SK-N-SH treated with all-trans-retinoic acid at 6 μM for 48 hours (cell line): ENCODE data around the gene TP53AIP1.

Experiments used
- ATAC-seq: fragments of 200-7000 bp; cut with Tn5 transposase; 3 replicates; pipeline ENCODE4 v1.9.1; 2020; ENCODE audit warnings: mild to moderate bottlenecking, moderate library complexity
- ARNTL ChIP-seq: fragments of 450-650 bp; formaldehyde crosslinking; IDR thresholded peaks from 2 replicates; pipeline ENCODE4 v1.5.0; 2020; ENCODE audit warnings: low read depth, mild to moderate bottlenecking, moderate library complexity, borderline replicate concordance
- BACH2 ChIP-seq: fragments of 250-450 bp; sonication (Bioruptor Pico); IDR thresholded peaks from 2 replicates; pipeline ENCODE4 v1.9.0; 2021; ENCODE audit warnings: mild to moderate bottlenecking, borderline replicate concordance
- CSDC2 ChIP-seq: fragments of 250-450 bp; sonication (Bioruptor Pico); IDR thresholded peaks from 2 replicates; pipeline ENCODE4 v1.5.0; 2020; ENCODE audit warnings: mild to moderate bottlenecking, moderate library complexity
- GLIS3 ChIP-seq: fragments of 250-450 bp; sonication (Bioruptor Pico); IDR thresholded peaks from 2 replicates; pipeline ENCODE4 v1.5.0; 2020; ENCODE audit warnings: mild to moderate bottlenecking, moderate library complexity
- ISL1 ChIP-seq: fragments of 250-450 bp; sonication (Bioruptor Pico); IDR thresholded peaks from 2 replicates; pipeline ENCODE4 v2.1.2; 2022; ENCODE audit warnings: mild to moderate bottlenecking, moderate library complexity
- OSR1 ChIP-seq: fragments of 250-450 bp; sonication (Bioruptor Pico); IDR thresholded peaks from 2 replicates; pipeline ENCODE4 v1.8.0; 2022; ENCODE audit warnings: moderate library complexity, mild to moderate bottlenecking, inconsistent platforms
- PPARA ChIP-seq: fragments of 250-450 bp; sonication (Bioruptor Pico); IDR thresholded peaks from 2 replicates; pipeline ENCODE4 v1.5.0; 2020; ENCODE audit warnings: mild to moderate bottlenecking, borderline replicate concordance
- RARB ChIP-seq: fragments of 250-450 bp; sonication (Bioruptor Pico); IDR thresholded peaks from 2 replicates; pipeline ENCODE4 v1.8.0; 2021; ENCODE audit warnings: mild to moderate bottlenecking, moderate library complexity
- SNAI2 ChIP-seq: fragments of 250-450 bp; sonication (Bioruptor Pico); IDR thresholded peaks from 2 replicates; pipeline ENCODE4 v1.5.0; 2020; ENCODE audit warnings: mild to moderate bottlenecking, moderate library complexity
- TCF4 ChIP-seq: fragments of 250-450 bp; sonication (Bioruptor Pico); IDR thresholded peaks from 2 replicates; pipeline ENCODE4 v1.8.0; 2021; ENCODE audit warnings: mild to moderate bottlenecking, moderate library complexity, borderline replicate concordance
- TOX ChIP-seq: fragments of 250-450 bp; sonication (Bioruptor Pico); IDR thresholded peaks from 2 replicates; pipeline ENCODE4 v1.8.0; 2021; ENCODE audit warnings: mild to moderate bottlenecking, moderate library complexity, borderline replicate concordance
- ZFP30 ChIP-seq: fragments of 450-650 bp; formaldehyde crosslinking; IDR thresholded peaks from 2 replicates; pipeline ENCODE4 v1.5.0; 2022; ENCODE audit warnings: mild to moderate bottlenecking, moderate library complexity
- ZNF565 ChIP-seq: fragments of 450-650 bp; formaldehyde crosslinking; conservative IDR thresholded peaks from 2 replicates; pipeline ENCODE4 v1.5.0; 2020; ENCODE audit warnings: low read depth, mild to moderate bottlenecking, moderate library complexity
- ZNF70 ChIP-seq: fragments of 450-650 bp; formaldehyde crosslinking; IDR thresholded peaks from 2 replicates; pipeline ENCODE4 v1.5.0; 2020; ENCODE audit warnings: mild to moderate bottlenecking, moderate library complexity
- ZNF8 ChIP-seq: fragments of 450-650 bp; formaldehyde crosslinking; IDR thresholded peaks from 2 replicates; pipeline ENCODE4 v1.5.0; 2020; ENCODE audit warnings: mild to moderate bottlenecking, moderate library complexity
- TF ChIP-seq, protein P1 (sequence below): fragments of 250-450 bp; sonication (Bioruptor Pico); IDR thresholded peaks from 2 replicates; pipeline ENCODE4 v1.8.0; 2020; ENCODE audit warnings: mild to moderate bottlenecking, moderate library complexity, borderline replicate concordance
- TF ChIP-seq, protein P2 (sequence below): fragments of 250-450 bp; sonication (Bioruptor Pico); IDR thresholded peaks from 2 replicates; pipeline ENCODE4 v1.5.0; 2020; ENCODE audit warnings: mild to moderate bottlenecking, moderate library complexity
- TF ChIP-seq, protein P3 (sequence below): fragments of 250-450 bp; sonication (Bioruptor Pico); IDR thresholded peaks from 2 replicates; pipeline ENCODE4 v1.8.0; 2021; ENCODE audit warnings: low read depth, mild to moderate bottlenecking, moderate library complexity, borderline replicate concordance
- TF ChIP-seq, protein P4 (sequence below): fragments of 250-450 bp; sonication (Bioruptor Pico); IDR thresholded peaks from 2 replicates; pipeline ENCODE4 v1.5.1; 2020; ENCODE audit warnings: low read depth, mild to moderate bottlenecking, moderate library complexity
- TF ChIP-seq, protein P5 (sequence below): fragments of 250-450 bp; sonication (Bioruptor Pico); IDR thresholded peaks from 2 replicates; pipeline ENCODE4 v1.5.1; 2021; ENCODE audit warnings: mild to moderate bottlenecking, moderate library complexity

Gene TP53AIP1

DNA sequence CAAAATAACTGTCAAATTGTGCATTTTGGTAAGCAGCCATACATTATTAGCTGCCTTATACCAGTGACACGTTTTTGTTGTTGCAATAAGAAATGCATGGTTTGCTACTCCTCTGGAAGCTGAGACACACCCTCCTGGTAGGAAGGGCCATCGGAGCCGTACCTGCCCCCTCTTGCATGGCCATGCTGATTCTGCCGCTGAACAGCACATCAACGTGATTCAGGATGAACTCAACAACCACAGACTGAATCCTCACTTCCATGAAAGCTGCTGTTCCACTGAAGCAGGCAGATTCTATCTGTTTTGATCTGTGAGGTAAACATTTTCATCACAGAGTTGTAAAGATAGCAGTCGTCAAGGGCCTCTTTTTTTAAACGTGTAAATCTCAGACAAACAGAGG lies 38.6 kb upstream of the TP53AIP1 start (continued):
- no peak for TF ChIP-seq ISL1 (CRISPR knock-in tag)
- no peak for TF ChIP-seq ARNTL
- no peak for TF ChIP-seq ZFP30 (CRISPR knock-in tag)
- TF ChIP-seq ZNF565: no peak

DNA sequence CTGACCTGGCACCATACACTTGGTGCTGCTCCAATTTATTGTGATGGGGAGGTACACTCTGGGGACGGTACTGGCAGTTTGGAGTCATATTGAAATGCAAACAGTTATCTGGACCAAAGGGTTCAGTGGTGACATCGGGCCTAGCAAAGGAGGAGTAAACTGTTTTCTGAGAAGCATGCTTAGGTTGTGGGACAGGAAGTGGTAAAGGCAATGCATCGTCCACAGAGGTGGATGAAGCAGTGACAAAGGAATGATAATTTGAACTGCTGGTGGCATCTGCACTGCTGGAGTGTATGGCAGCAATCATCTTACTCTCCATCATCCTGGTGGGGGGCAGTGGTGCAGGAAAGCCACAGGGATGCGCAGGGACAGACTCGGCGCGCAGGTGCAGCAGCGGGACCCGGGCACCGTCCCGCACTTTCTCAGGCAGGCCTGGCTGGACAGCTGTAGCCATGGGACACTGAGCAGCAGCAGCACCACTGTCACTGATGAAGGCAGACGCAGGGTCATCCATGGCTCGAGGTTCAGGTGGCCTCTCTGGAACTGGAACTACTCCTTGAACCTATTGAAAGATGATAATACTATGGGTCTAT lies 28.0 kb upstream of the TP53AIP1 start:
- ATAC-seq: no peak
- no peak for TF ChIP-seq PPARA
- TF ChIP-seq, protein P1, sequence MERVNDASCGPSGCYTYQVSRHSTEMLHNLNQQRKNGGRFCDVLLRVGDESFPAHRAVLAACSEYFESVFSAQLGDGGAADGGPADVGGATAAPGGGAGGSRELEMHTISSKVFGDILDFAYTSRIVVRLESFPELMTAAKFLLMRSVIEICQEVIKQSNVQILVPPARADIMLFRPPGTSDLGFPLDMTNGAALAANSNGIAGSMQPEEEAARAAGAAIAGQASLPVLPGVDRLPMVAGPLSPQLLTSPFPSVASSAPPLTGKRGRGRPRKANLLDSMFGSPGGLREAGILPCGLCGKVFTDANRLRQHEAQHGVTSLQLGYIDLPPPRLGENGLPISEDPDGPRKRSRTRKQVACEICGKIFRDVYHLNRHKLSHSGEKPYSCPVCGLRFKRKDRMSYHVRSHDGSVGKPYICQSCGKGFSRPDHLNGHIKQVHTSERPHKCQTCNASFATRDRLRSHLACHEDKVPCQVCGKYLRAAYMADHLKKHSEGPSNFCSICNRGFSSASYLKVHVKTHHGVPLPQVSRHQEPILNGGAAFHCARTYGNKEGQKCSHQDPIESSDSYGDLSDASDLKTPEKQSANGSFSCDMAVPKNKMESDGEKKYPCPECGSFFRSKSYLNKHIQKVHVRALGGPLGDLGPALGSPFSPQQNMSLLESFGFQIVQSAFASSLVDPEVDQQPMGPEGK (CRISPR knock-in tag): no peak
- TF ChIP-seq ZFP30 (CRISPR knock-in tag): no peak
- TF ChIP-seq TCF4: no peak
- TF ChIP-seq, protein P2, sequence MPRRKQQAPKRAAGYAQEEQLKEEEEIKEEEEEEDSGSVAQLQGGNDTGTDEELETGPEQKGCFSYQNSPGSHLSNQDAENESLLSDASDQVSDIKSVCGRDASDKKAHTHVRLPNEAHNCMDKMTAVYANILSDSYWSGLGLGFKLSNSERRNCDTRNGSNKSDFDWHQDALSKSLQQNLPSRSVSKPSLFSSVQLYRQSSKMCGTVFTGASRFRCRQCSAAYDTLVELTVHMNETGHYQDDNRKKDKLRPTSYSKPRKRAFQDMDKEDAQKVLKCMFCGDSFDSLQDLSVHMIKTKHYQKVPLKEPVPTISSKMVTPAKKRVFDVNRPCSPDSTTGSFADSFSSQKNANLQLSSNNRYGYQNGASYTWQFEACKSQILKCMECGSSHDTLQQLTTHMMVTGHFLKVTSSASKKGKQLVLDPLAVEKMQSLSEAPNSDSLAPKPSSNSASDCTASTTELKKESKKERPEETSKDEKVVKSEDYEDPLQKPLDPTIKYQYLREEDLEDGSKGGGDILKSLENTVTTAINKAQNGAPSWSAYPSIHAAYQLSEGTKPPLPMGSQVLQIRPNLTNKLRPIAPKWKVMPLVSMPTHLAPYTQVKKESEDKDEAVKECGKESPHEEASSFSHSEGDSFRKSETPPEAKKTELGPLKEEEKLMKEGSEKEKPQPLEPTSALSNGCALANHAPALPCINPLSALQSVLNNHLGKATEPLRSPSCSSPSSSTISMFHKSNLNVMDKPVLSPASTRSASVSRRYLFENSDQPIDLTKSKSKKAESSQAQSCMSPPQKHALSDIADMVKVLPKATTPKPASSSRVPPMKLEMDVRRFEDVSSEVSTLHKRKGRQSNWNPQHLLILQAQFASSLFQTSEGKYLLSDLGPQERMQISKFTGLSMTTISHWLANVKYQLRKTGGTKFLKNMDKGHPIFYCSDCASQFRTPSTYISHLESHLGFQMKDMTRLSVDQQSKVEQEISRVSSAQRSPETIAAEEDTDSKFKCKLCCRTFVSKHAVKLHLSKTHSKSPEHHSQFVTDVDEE: no peak
- TF ChIP-seq, protein P3, sequence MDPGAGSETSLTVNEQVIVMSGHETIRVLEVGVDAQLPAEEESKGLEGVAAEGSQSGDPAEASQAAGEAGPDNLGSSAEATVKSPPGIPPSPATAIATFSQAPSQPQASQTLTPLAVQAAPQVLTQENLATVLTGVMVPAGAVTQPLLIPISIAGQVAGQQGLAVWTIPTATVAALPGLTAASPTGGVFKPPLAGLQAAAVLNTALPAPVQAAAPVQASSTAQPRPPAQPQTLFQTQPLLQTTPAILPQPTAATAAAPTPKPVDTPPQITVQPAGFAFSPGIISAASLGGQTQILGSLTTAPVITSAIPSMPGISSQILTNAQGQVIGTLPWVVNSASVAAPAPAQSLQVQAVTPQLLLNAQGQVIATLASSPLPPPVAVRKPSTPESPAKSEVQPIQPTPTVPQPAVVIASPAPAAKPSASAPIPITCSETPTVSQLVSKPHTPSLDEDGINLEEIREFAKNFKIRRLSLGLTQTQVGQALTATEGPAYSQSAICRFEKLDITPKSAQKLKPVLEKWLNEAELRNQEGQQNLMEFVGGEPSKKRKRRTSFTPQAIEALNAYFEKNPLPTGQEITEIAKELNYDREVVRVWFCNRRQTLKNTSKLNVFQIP: no peak
- TF ChIP-seq OSR1: no peak
- TF ChIP-seq, protein P4, sequence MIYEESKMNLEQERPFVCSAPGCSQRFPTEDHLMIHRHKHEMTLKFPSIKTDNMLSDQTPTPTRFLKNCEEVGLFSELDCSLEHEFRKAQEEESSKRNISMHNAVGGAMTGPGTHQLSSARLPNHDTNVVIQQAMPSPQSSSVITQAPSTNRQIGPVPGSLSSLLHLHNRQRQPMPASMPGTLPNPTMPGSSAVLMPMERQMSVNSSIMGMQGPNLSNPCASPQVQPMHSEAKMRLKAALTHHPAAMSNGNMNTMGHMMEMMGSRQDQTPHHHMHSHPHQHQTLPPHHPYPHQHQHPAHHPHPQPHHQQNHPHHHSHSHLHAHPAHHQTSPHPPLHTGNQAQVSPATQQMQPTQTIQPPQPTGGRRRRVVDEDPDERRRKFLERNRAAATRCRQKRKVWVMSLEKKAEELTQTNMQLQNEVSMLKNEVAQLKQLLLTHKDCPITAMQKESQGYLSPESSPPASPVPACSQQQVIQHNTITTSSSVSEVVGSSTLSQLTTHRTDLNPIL: no peak
- TF ChIP-seq BACH2 (CRISPR knock-in tag): no peak
- TF ChIP-seq ZNF565: no peak
- TF ChIP-seq ZNF8 (CRISPR knock-in tag): no peak
- TF ChIP-seq, all 23 proteins: peak for 0

DNA sequence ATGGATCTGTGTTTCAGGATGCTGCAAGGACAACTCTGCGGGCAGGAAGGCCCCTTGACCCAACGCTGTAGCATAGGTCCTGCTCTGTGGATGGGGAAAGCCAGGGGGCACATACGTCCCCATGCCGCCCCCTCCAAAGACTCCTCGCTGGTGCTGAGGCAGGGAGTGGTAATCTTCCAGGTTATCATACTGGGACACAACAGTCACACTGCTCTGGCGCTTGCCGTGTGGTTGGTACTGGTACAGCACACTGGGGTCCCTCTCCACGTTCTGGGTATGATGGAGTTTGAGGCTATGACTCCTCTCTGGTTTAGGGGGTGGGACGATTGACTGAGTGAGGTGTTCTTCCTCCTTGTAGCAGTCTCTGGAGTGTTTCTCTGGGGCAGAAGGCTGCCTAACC lies 26.2 kb upstream of the TP53AIP1 start:
- TF ChIP-seq CSDC2 (CRISPR knock-in tag) (no peak), OSR1 (no peak), RARB (CRISPR knock-in tag) (no peak), GLIS3 (CRISPR knock-in tag) (no peak), ZNF70 (CRISPR knock-in tag) (no peak), TOX (CRISPR knock-in tag) (no peak), SNAI2 (CRISPR knock-in tag) (no peak), PPARA (no peak), TCF4 (no peak), ZFP30 (CRISPR knock-in tag) (no peak)
- TF ChIP-seq, protein P1 (CRISPR knock-in tag): no peak
- TF ChIP-seq, protein P4: no peak
- TF ChIP-seq, protein P2: no peak
- TF ChIP-seq, protein P3: no peak
- TF ChIP-seq, protein P5, sequence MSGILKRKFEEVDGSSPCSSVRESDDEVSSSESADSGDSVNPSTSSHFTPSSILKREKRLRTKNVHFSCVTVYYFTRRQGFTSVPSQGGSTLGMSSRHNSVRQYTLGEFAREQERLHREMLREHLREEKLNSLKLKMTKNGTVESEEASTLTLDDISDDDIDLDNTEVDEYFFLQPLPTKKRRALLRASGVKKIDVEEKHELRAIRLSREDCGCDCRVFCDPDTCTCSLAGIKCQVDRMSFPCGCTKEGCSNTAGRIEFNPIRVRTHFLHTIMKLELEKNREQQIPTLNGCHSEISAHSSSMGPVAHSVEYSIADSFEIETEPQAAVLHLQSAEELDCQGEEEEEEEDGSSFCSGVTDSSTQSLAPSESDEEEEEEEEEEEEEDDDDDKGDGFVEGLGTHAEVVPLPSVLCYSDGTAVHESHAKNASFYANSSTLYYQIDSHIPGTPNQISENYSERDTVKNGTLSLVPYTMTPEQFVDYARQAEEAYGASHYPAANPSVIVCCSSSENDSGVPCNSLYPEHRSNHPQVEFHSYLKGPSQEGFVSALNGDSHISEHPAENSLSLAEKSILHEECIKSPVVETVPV (CRISPR knock-in tag): no peak
- ATAC-seq: no peak
